ENCODE data around the gene DHRS7B. TPM values are rescaled to one million over a fixed set of nuclear protein-coding genes. Genes with fewer than 3 reads are reported as not detected.

DHRS7B gene
- polyA plus RNA-seq, 1 donor from 2014 or later = 35.8 TPM

DNA sequence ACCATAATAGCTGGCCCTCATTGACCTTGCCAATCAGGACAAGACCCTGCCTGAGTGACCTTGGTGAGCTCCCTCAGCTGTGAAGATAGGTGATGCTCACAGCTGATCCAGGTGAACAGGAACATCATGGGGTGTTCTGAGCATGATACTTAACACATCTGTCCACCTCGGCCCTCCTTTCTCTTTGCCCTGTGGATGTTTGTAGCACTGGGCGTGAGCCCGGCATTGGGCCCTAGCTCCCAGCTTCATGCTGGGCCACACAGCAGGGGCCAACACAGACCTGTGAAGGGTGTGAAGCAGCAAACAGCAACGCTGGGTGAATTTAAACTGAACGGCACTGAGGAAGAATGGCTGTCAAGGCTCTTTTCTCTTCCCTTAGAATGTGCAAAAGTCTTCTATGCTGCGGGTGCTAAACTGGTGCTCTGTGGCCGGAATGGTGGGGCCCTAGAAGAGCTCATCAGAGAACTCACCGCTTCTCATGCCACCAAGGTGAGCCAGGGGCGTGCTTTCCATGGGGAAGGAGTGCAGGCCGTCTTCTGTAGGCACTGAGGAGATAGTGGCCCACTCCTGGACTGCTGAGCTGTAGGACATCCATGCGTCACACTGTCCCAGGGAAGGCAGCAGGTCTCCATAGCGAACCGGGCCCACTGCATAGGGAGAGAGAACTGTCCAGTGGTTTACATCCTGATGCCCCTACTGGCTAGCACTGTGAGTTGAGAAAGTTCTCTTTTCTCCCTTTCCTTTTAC, 51.3 kb downstream of the DHRS7B start:
- Histone ChIP-seq H3K9ac (ENCODE audit: low read length) (no peak overlapping the region), H3K27me3 (ENCODE audit: insufficient read depth, low read depth, low read length) (no peaks in the 10 kb centered on the region), H3K4me3 (ENCODE audit: low read length) (no peak overlapping the region), H3F3A (ENCODE audit: insufficient read depth, low read length, poor library complexity, severe bottlenecking) (no peaks in the 10 kb centered on the region), H2AFZ (ENCODE audit: low read depth, low read length) (no peak overlapping the region), H3K9me3 (ENCODE audit: low read length) (no peaks in the 10 kb centered on the region), H3K9me2 (ENCODE audit: insufficient read depth, low read length) (no peaks in the 10 kb centered on the region), H3K4me2 (ENCODE audit: low read length) (no peak overlapping the region), H4K20me1 (ENCODE audit: insufficient read depth) (no peaks in the 10 kb centered on the region), H3K27ac (ENCODE audit: low read length) (no peak overlapping the region), H3K36me3 (ENCODE audit: insufficient read depth, low read length) (no peaks in the 10 kb centered on the region), H3K79me2 (replicated peaks; ENCODE audit: insufficient read depth, low read length) (no peaks in the 10 kb centered on the region)
- no peak for TF ChIP-seq EZH2 (IDR thresholded peaks at IDR 0.05; ENCODE audit: borderline replicate concordance, insufficient read depth, low read length, poor library complexity, severe bottlenecking)
- no peak for TF ChIP-seq SMC3 (conservative IDR thresholded peaks at IDR 0.05; ENCODE audit: poor library complexity)
- TF ChIP-seq EP300 (conservative IDR thresholded peaks at IDR 0.05; ENCODE audit: poor library complexity, severe bottlenecking) = no peak
- no peak for TF ChIP-seq REST (IDR thresholded peaks at IDR 0.05; ENCODE audit: borderline replicate concordance)
- no peak for TF ChIP-seq TAF1 (IDR thresholded peaks at IDR 0.05; ENCODE audit: low read depth)
- no peak for TF ChIP-seq POLR2AphosphoS5 (IDR thresholded peaks at IDR 0.05)
- no peak for TF ChIP-seq RAD21 (conservative IDR thresholded peaks at IDR 0.05)
- no peak for TF ChIP-seq CTCF (IDR thresholded peaks at IDR 0.05; ENCODE audit: poor library complexity, severe bottlenecking)
- no peak for TF ChIP-seq MXI1 (conservative IDR thresholded peaks at IDR 0.05; ENCODE audit: poor library complexity, severe bottlenecking)

- H3K79me2 ChIP-seq (replicated peaks; ENCODE audit: insufficient read depth, low read length) = no peaks in the 10 kb centered on the region
- no peak overlapping the region for H3K9ac ChIP-seq (ENCODE audit: low read length)
- no peaks in the 10 kb centered on the region for H3K9me3 ChIP-seq (ENCODE audit: low read length)
- H4K20me1 ChIP-seq (ENCODE audit: insufficient read depth) = no peaks in the 10 kb centered on the region
- H3F3A ChIP-seq (ENCODE audit: insufficient read depth, low read length, poor library complexity, severe bottlenecking) = no peaks in the 10 kb centered on the region
- no peaks in the 10 kb centered on the region for H3K27me3 ChIP-seq (ENCODE audit: insufficient read depth, low read depth, low read length)
- no peaks in the 10 kb centered on the region for H3K36me3 ChIP-seq (ENCODE audit: insufficient read depth, low read length)
- no peak overlapping the region for H3K27ac ChIP-seq (ENCODE audit: low read length)
- TF ChIP-seq SMC3 (conservative IDR thresholded peaks at IDR 0.05; ENCODE audit: poor library complexity) = no peak
- no peak for TF ChIP-seq POLR2AphosphoS5 (IDR thresholded peaks at IDR 0.05)
- TF ChIP-seq RAD21 (conservative IDR thresholded peaks at IDR 0.05) = no peak
- no peak for TF ChIP-seq CTCF (IDR thresholded peaks at IDR 0.05; ENCODE audit: poor library complexity, severe bottlenecking)
- no peak for TF ChIP-seq TAF1 (IDR thresholded peaks at IDR 0.05; ENCODE audit: low read depth)
- TF ChIP-seq REST (IDR thresholded peaks at IDR 0.05; ENCODE audit: borderline replicate concordance) = no peak
- TF ChIP-seq MXI1 (conservative IDR thresholded peaks at IDR 0.05; ENCODE audit: poor library complexity, severe bottlenecking) = no peak
- TF ChIP-seq EP300 (conservative IDR thresholded peaks at IDR 0.05; ENCODE audit: poor library complexity, severe bottlenecking) = no peak
- TF ChIP-seq EZH2 (IDR thresholded peaks at IDR 0.05; ENCODE audit: borderline replicate concordance, insufficient read depth, low read length, poor library complexity, severe bottlenecking) = no peak
- H3K4me2 ChIP-seq (ENCODE audit: low read length) = no peak overlapping the region
- no peak overlapping the region for H3K4me3 ChIP-seq (ENCODE audit: low read length)
- H2AFZ ChIP-seq (ENCODE audit: low read depth, low read length) = no peak overlapping the region
- H3K9me2 ChIP-seq (ENCODE audit: insufficient read depth, low read length) = no peaks in the 10 kb centered on the region
These were observed 56.7 kb downstream of the DHRS7B start for GRCh38 chr17:21183468-21183867.
